Fibroblast of skin of abdomen (primary cell): Measurements from ENCODE around the gene ABCA9. TPM values are rescaled to one million over a fixed set of nuclear protein-coding genes. Genes with fewer than 3 reads are reported as not detected.
A peak's percentile ranks its signal among the peaks of the same experiment; 100 is the strongest.
"Not testable (repeated sequence)": the region's sequence is repeated elsewhere in the genome, so short reads cannot be mapped to it uniquely, and the experiment has no call there.

ENCODE experiments used
- DNase-seq: peaks from one replicate; pipeline ENCODE4 v3.0.0-alpha.2; 2013
- polyA plus RNA-seq, 2 experiments: library from polyadenylated mRNA; unstranded; fragments of 120-200 nt; gene quantifications; one replicate each; pipeline ENCODE4 v1.2.1, GENCODE V29; 2013; ENCODE audit not compliant: insufficient read length in 2 of 2

Gene ABCA9
- polyA plus RNA-seq (2013, experiment 1 of 2; ENCODE audit: insufficient read length) = 0.26 TPM
- polyA plus RNA-seq (2013, experiment 2 of 2; ENCODE audit: insufficient read length) = 0.37 TPM

- DNase-seq = peak; percentile 75
Observed at GRCh38 chr17:69060822-69061221, at the start of gene ABCA9. Gene ABCA9, minus strand, starts transcription at chr17:69060927. Its CDS starts 9,801 bp downstream, at chr17:69051126.

GRCh38 chr17:69105907-69106730, 45.4 kb upstream of the ABCA9 start:
- no peak for DNase-seq

GRCh38 chr17:69103557-69104233, 43.0 kb upstream of the ABCA9 start:
- DNase-seq = no peak

GRCh38 chr17:69098625-69099024, 37.9 kb upstream of the ABCA9 start:
- DNase-seq = no peak

GRCh38 chr17:69096541-69096940, 35.8 kb upstream of the ABCA9 start:
- DNase-seq = no peak

GRCh38 chr17:69093995-69094394, 33.3 kb upstream of the ABCA9 start:
- DNase-seq = no peak

- DNase-seq = no peak
Observed at GRCh38 chr17:69093279-69093789, 32.6 kb upstream of the ABCA9 start.

- DNase-seq = no peak
Observed at GRCh38 chr17:69090365-69090764, 29.6 kb upstream of the ABCA9 start.

- DNase-seq = no peak
Observed at GRCh38 chr17:69088643-69089200, 28.0 kb upstream of the ABCA9 start.

- DNase-seq = no peak
Observed at GRCh38 chr17:69086641-69087040, 25.9 kb upstream of the ABCA9 start.

- DNase-seq = no peak
Observed at GRCh38 chr17:69084911-69085310, 24.2 kb upstream of the ABCA9 start.

GRCh38 chr17:69082696-69083095, 22.0 kb upstream of the ABCA9 start:
- DNase-seq = no peak

- no peak for DNase-seq
Observed at GRCh38 chr17:69078864-69079263, 18.1 kb upstream of the ABCA9 start.

- peak; percentile 4 for DNase-seq
Observed at GRCh38 chr17:69075823-69076222, 15.1 kb upstream of the ABCA9 start.

- not testable (repeated sequence) for DNase-seq
Observed at GRCh38 chr17:69073392-69073791, 12.7 kb upstream of the ABCA9 start.

- not testable (repeated sequence) for DNase-seq
Observed at GRCh38 chr17:69072803-69073256, 12.1 kb upstream of the ABCA9 start.

GRCh38 chr17:69071233-69071586, 10.5 kb upstream of the ABCA9 start:
- DNase-seq = not testable (repeated sequence)

GRCh38 chr17:69070378-69071232, 9.9 kb upstream of the ABCA9 start:
- not testable (repeated sequence) for DNase-seq

- DNase-seq = peak; percentile 32
Observed at GRCh38 chr17:69069226-69069750, 8.6 kb upstream of the ABCA9 start.

- DNase-seq = no peak
Observed at GRCh38 chr17:69067274-69068047, 6.7 kb upstream of the ABCA9 start.

GRCh38 chr17:69066482-69066881, 5.8 kb upstream of the ABCA9 start:
- DNase-seq = no peak
